Liver (tissue), 3 donors: Measurements from ENCODE around the gene CSNK2B.

ENCODE experiments used
- EGR1 ChIP-seq, 2 donors: IDR thresholded peaks; 2 replicates each; pipeline ENCODE4 v1.6.1; 2016 to 2018; ENCODE audit warnings: antibody characterized with exemption in 2 of 2, low read depth in 2 of 2
- GABPA ChIP-seq, 2 donors: IDR thresholded peaks in 1 of 2; conservative IDR thresholded peaks in 1 of 2; 2 replicates each; pipeline ENCODE4 v1.6.1; 2016; ENCODE audit warnings: antibody characterized with exemption in 2 of 2, mild to moderate bottlenecking in 1 of 2, moderate library complexity in 1 of 2
- JUND ChIP-seq, 2 donors: IDR thresholded peaks; 2 replicates each; pipeline ENCODE4 v1.6.1; 2016; ENCODE audit warnings: antibody characterized with exemption in 2 of 2
- TAF1 ChIP-seq: conservative IDR thresholded peaks from 2 replicates; pipeline ENCODE4 v1.6.1; 2016; ENCODE audit warnings: antibody characterized with exemption, mild to moderate bottlenecking
- YY1 ChIP-seq: IDR thresholded peaks from 2 replicates; pipeline ENCODE4 v1.6.1; 2016; ENCODE audit warnings: antibody characterized with exemption, mild to moderate bottlenecking
- TF ChIP-seq, protein P1 (sequence below): fragments of 150-350 bp; IDR thresholded peaks from 2 replicates; pipeline ENCODE4 v1.5.1; 2017; ENCODE audit warnings: improper control_type of control experiment, low read depth, low read length; ENCODE audit not compliant: missing input control
- TF ChIP-seq, protein P2 (sequence below): IDR thresholded peaks from 2 replicates; pipeline ENCODE4 v1.6.1; 2016; ENCODE audit warnings: antibody characterized with exemption
- TF ChIP-seq, protein P3 (sequence below): IDR thresholded peaks from 2 replicates; pipeline ENCODE4 v1.6.1; 2016; ENCODE audit warnings: antibody characterized with exemption
- TF ChIP-seq, protein P4 (sequence below): IDR thresholded peaks from 2 replicates; pipeline ENCODE4 v1.6.1; 2016; ENCODE audit warnings: antibody characterized with exemption, mild to moderate bottlenecking
- donor health status: healthy.
- donor health status: healthy.

DNA sequence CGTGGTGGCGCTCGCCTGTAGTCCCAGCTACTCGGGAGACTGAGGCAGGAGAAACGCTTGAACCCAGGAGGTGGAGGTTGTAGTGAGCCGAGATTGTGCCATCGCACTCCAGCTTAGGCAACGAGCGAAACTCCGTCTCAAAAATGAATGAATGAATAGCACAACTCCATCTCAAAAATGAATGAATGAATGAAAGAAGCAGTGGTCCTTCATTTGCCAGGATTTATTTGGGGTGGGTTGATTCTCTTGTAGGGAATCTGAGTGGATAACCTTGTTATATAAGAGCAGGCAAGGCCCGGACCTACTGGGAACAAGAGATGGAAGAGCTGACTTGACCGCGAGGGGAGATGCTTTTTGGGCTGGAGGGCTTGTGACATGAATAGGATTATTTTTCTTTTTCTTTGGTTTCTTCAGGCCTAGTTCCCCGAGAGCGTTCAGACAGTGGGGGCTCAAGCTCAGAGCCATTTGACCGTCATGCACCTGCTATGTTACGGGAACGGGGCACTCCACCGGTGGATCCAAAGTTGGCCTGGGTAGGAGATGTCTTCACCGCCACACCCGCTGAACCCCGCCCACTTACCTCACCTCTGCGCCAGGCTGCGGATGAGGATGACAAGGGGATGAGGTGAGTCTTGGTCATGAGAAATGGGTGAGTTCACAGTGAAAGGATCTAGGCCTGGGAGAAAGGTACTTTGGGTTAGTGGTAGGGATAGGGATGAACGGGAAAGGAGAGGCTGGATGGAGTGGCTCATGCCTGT is 35.5 kb upstream of the CSNK2B start:
- TF ChIP-seq, protein P1, sequence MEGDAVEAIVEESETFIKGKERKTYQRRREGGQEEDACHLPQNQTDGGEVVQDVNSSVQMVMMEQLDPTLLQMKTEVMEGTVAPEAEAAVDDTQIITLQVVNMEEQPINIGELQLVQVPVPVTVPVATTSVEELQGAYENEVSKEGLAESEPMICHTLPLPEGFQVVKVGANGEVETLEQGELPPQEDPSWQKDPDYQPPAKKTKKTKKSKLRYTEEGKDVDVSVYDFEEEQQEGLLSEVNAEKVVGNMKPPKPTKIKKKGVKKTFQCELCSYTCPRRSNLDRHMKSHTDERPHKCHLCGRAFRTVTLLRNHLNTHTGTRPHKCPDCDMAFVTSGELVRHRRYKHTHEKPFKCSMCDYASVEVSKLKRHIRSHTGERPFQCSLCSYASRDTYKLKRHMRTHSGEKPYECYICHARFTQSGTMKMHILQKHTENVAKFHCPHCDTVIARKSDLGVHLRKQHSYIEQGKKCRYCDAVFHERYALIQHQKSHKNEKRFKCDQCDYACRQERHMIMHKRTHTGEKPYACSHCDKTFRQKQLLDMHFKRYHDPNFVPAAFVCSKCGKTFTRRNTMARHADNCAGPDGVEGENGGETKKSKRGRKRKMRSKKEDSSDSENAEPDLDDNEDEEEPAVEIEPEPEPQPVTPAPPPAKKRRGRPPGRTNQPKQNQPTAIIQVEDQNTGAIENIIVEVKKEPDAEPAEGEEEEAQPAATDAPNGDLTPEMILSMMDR, result no peak
- TF ChIP-seq YY1 (no peak), EGR1 (IDR thresholded peaks at IDR 0.05; ENCODE audit: low read depth in 2 of 2) (no peak), GABPA (IDR thresholded peaks at IDR 0.05 in 1 of 2, conservative IDR thresholded peaks at IDR 0.05 in 1 of 2) (no peak), JUND (IDR thresholded peaks at IDR 0.05) (no peak), TAF1 (no peak)
- TF ChIP-seq, protein P2, sequence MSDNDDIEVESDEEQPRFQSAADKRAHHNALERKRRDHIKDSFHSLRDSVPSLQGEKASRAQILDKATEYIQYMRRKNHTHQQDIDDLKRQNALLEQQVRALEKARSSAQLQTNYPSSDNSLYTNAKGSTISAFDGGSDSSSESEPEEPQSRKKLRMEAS, result no peak
- TF ChIP-seq, protein P3, sequence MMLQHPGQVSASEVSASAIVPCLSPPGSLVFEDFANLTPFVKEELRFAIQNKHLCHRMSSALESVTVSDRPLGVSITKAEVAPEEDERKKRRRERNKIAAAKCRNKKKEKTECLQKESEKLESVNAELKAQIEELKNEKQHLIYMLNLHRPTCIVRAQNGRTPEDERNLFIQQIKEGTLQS, result no peak
- TF ChIP-seq, protein P4, sequence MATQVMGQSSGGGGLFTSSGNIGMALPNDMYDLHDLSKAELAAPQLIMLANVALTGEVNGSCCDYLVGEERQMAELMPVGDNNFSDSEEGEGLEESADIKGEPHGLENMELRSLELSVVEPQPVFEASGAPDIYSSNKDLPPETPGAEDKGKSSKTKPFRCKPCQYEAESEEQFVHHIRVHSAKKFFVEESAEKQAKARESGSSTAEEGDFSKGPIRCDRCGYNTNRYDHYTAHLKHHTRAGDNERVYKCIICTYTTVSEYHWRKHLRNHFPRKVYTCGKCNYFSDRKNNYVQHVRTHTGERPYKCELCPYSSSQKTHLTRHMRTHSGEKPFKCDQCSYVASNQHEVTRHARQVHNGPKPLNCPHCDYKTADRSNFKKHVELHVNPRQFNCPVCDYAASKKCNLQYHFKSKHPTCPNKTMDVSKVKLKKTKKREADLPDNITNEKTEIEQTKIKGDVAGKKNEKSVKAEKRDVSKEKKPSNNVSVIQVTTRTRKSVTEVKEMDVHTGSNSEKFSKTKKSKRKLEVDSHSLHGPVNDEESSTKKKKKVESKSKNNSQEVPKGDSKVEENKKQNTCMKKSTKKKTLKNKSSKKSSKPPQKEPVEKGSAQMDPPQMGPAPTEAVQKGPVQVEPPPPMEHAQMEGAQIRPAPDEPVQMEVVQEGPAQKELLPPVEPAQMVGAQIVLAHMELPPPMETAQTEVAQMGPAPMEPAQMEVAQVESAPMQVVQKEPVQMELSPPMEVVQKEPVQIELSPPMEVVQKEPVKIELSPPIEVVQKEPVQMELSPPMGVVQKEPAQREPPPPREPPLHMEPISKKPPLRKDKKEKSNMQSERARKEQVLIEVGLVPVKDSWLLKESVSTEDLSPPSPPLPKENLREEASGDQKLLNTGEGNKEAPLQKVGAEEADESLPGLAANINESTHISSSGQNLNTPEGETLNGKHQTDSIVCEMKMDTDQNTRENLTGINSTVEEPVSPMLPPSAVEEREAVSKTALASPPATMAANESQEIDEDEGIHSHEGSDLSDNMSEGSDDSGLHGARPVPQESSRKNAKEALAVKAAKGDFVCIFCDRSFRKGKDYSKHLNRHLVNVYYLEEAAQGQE, result no peak
